HCT116 (cell line): ENCODE measurements around the gene WNT9A. TPM values are rescaled to one million over a fixed set of nuclear protein-coding genes. Genes with fewer than 3 reads are reported as not detected.
A peak's percentile ranks its signal among the peaks of the same experiment; 100 is the strongest.

Source experiments
- ATAC-seq: fragments of 200-7000 bp; cut with Tn5 transposase; 2 replicates; pipeline ENCODE4 v1.9.1; 2020; ENCODE audit warnings: mild to moderate bottlenecking, moderate library complexity
- BruUV-seq: library from RNA; stranded (reverse); fragments of 400-500 nt; replicated peaks from 2 replicates; lab custom pipeline; 2021; lab: Mats Ljungman, UMichigan
- CTCF ChIA-PET: fragments of 300-600 bp; sonication (Branson Sonifier 250); formaldehyde crosslinking; loops from one replicate; lab custom pipeline; 2021; ENCODE audit warnings: antibody characterized with exemption; lab: Charles Lee
- POLR2A ChIA-PET: fragments of 300-600, 350-600 bp; sonication (Branson Sonifier 250); formaldehyde crosslinking; loops from one replicate; lab custom pipeline; 2021; ENCODE audit warnings: antibody characterized with exemption; lab: Charles Lee
- RAD21 ChIA-PET, 2 experiments: fragments of 300-600 bp; sonication (Branson Sonifier 250); formaldehyde crosslinking; loops; one replicate each; lab custom pipeline; 2023; ENCODE audit warnings: low total read pairs in 2 of 2; ENCODE audit not compliant: uncharacterized antibody in 2 of 2, unreplicated experiment in 2 of 2, low non-redundant PET in 1 of 2; lab: Charles Lee
- DNase-seq: peaks from one replicate; pipeline ENCODE4 v3.0.0-alpha.2; 2010; ENCODE audit warnings: low read depth, low spot score
- H2AFZ ChIP-seq: fragments of 200-600 bp; shearing (Covaris generic), sonication (generic); 2 replicates; pipeline ENCODE4 v1.6.1; 2017; ENCODE audit warnings: low read depth, mixed run types, mixed read lengths, antibody characterized with exemption, low read length; ENCODE audit not compliant: poor library complexity, severe bottlenecking
- H3K27ac ChIP-seq: 2 replicates; pipeline ENCODE4 v1.5.1; 2012; ENCODE audit warnings: low read depth, low read length
- H3K27me3 ChIP-seq: fragments of 200-600 bp; sonication (generic); 2 replicates; pipeline ENCODE4 v1.6.1; 2016; ENCODE audit warnings: mixed run types, low read length, mixed read lengths; ENCODE audit not compliant: insufficient read depth
- H3K36me3 ChIP-seq, 2 experiments: fragments of 200-500 bp in 1 of 2; fragments of 200-600 bp in 1 of 2; sonication (Bioruptor generic) in 1 of 2; sonication (generic) in 1 of 2; 2 replicates each; pipeline versions ENCODE4 v1.5.1 to v1.6.1; 2014 to 2016; ENCODE audit warnings: low read length in 2 of 2, inconsistent platforms in 1 of 2, mixed read lengths in 1 of 2, mixed run types in 1 of 2; ENCODE audit not compliant: insufficient read depth in 2 of 2, control insufficient read depth in 1 of 2
- H3K4me1 ChIP-seq, 2 experiments: fragments of 200-600 bp in 1 of 2; sonication (generic) in 1 of 2; 2 replicates each; pipeline versions ENCODE4 v1.5.1 to v1.6.1; 2012 to 2017; ENCODE audit warnings: low read length in 2 of 2, inconsistent platforms in 1 of 2, mild to moderate bottlenecking in 1 of 2, mixed read lengths in 1 of 2, mixed run types in 1 of 2, moderate library complexity in 1 of 2; ENCODE audit not compliant: insufficient read depth in 2 of 2, control insufficient read depth in 1 of 2
- H3K4me2 ChIP-seq: fragments of 200-600 bp; sonication (generic); 2 replicates; pipeline ENCODE4 v1.6.1; 2017; ENCODE audit warnings: mixed run types, low read length, mixed read lengths
- H3K4me3 ChIP-seq, 2 experiments: fragments of 200-600 bp in 1 of 2; sonication (generic) in 1 of 2; replicated peaks in 1 of 2; 2 replicates each; pipeline ENCODE4 v1.5.1; 2011 to 2016; ENCODE audit warnings: low read length in 2 of 2, control low read depth in 1 of 2, low read depth in 1 of 2, mild to moderate bottlenecking in 1 of 2, mixed read lengths in 1 of 2, mixed run types in 1 of 2
- H3K79me2 ChIP-seq: fragments of 200-600 bp; sonication (generic); 2 replicates; pipeline ENCODE4 v1.6.1; 2017; ENCODE audit warnings: mild to moderate bottlenecking, mixed run types, low read length, moderate library complexity, mixed read lengths; ENCODE audit not compliant: insufficient read depth
- H3K9ac ChIP-seq: fragments of 200-600 bp; sonication (generic); 2 replicates; pipeline ENCODE4 v1.6.1; 2016; ENCODE audit warnings: low read length, mixed read lengths
- H3K9me2 ChIP-seq: fragments of 200-600 bp; sonication (generic), shearing (Covaris generic); 2 replicates; pipeline ENCODE4 v1.6.1; 2017; ENCODE audit warnings: mixed run types, mild to moderate bottlenecking, moderate library complexity; ENCODE audit not compliant: insufficient read depth
- H3K9me3 ChIP-seq, 2 experiments: fragments of 200-500 bp in 1 of 2; fragments of 200-600 bp in 1 of 2; sonication (Bioruptor generic) in 1 of 2; sonication (generic) in 1 of 2; 2 replicates each; pipeline ENCODE4 v1.6.1; 2014 to 2017; ENCODE audit warnings: low read length in 2 of 2, mixed read lengths in 2 of 2, inconsistent platforms in 1 of 2, low read depth in 1 of 2, mild to moderate bottlenecking in 1 of 2, mixed run types in 1 of 2, moderate library complexity in 1 of 2; ENCODE audit not compliant: control insufficient read depth in 1 of 2, insufficient read depth in 1 of 2
- H4K20me1 ChIP-seq: fragments of 200-600 bp; sonication (generic), shearing (Covaris generic); 2 replicates; pipeline ENCODE4 v1.6.1; 2017; ENCODE audit warnings: mixed run types, mild to moderate bottlenecking, moderate library complexity; ENCODE audit not compliant: insufficient read depth
- ATF3 ChIP-seq: IDR thresholded peaks from 2 replicates; pipeline ENCODE4 v1.6.1; 2012
- CBX3 ChIP-seq: IDR thresholded peaks from 2 replicates; pipeline ENCODE4 v1.6.1; 2012; ENCODE audit warnings: low read depth
- CEBPB ChIP-seq: IDR thresholded peaks from 2 replicates; pipeline ENCODE4 v1.6.1; 2012; ENCODE audit warnings: low read depth
- EGR1 ChIP-seq: IDR thresholded peaks from 2 replicates; pipeline ENCODE4 v1.6.1; 2012; ENCODE audit warnings: low read depth
- ELF1 ChIP-seq: IDR thresholded peaks from 2 replicates; pipeline ENCODE4 v1.6.1; 2012; ENCODE audit warnings: low read depth, borderline replicate concordance
- EZH2phosphoT487 ChIP-seq: fragments of 200-600 bp; IDR thresholded peaks from 2 replicates; pipeline ENCODE4 v1.6.1; 2018; ENCODE audit warnings: antibody characterized with exemption, borderline replicate concordance
- FOSL1 ChIP-seq: IDR thresholded peaks from 2 replicates; pipeline ENCODE4 v1.6.1; 2012; ENCODE audit warnings: low read depth
- POLR2A ChIP-seq: IDR thresholded peaks from 2 replicates; pipeline ENCODE4 v1.7.0; 2011; ENCODE audit warnings: borderline replicate concordance; ENCODE audit not compliant: insufficient read depth, insufficient read length; ENCODE audit errors: extremely low read depth
- RAD21 ChIP-seq: IDR thresholded peaks from 2 replicates; pipeline ENCODE4 v1.6.1; 2012; ENCODE audit warnings: low read depth, mild to moderate bottlenecking
- SIN3A ChIP-seq: IDR thresholded peaks from 2 replicates; pipeline ENCODE4 v1.6.1; 2012; ENCODE audit warnings: low read depth
- SP1 ChIP-seq: IDR thresholded peaks from 2 replicates; pipeline ENCODE4 v1.6.1; 2012; ENCODE audit warnings: low read depth
- TCF7L2 ChIP-seq: IDR thresholded peaks from 2 replicates; pipeline ENCODE4 v1.7.0; 2011; ENCODE audit warnings: borderline replicate concordance, inconsistent platforms; ENCODE audit not compliant: insufficient read depth, insufficient read length; ENCODE audit errors: extremely low read depth
- ZNF274 ChIP-seq: fragments of 200-500 bp; sonication (Bioruptor generic); IDR thresholded peaks from 2 replicates; pipeline ENCODE4 v1.6.1; 2014; ENCODE audit warnings: mild to moderate bottlenecking, low read depth, low read length, inconsistent platforms
- intact Hi-C: fragments of 100-400 bp; cut with micrococcal nuclease; formaldehyde crosslinking; loops from 2 replicates; pipeline ENCODE4 v1.10.0; 2022
- total RNA-seq: library from RNA; stranded (reverse); gene quantifications from one replicate; pipeline ENCODE4 v1.2.1, GENCODE V29; 2021; ENCODE audit not compliant: unreplicated experiment
- TF ChIP-seq, protein P1 (sequence below): IDR thresholded peaks from 2 replicates; pipeline ENCODE4 v1.6.1; 2012
- TF ChIP-seq, protein P2 (sequence below): IDR thresholded peaks from 2 replicates; pipeline ENCODE4 v1.6.1; 2012; ENCODE audit warnings: low read depth
- TF ChIP-seq, protein P3 (sequence below), 3 experiments: fragments of 200-600 bp in 1 of 3; sonication (generic) in 1 of 3; IDR thresholded peaks in 2 of 3; conservative IDR thresholded peaks in 1 of 3; 2 replicates each; pipeline ENCODE4 v1.5.1; 2012 to 2017; ENCODE audit warnings: low read depth in 2 of 3, low read length in 2 of 3, antibody characterized with exemption in 1 of 3, borderline replicate concordance in 1 of 3, control low read depth in 1 of 3, mild to moderate bottlenecking in 1 of 3, mixed read lengths in 1 of 3, mixed run types in 1 of 3, moderate library complexity in 1 of 3; ENCODE audit not compliant: insufficient read depth in 1 of 3

WNT9A gene
- total RNA-seq, 1 experiment from 2014 or later, result 5.6 TPM

- TF ChIP-seq RAD21, result no peak
- TF ChIP-seq ELF1, result no peak
- TF ChIP-seq TCF7L2, result no peak
- no peak for TF ChIP-seq EGR1
- TF ChIP-seq FOSL1, result no peak
These were observed 1.7 kb downstream of the WNT9A start (continued) for GRCh38 chr1:227945891-227946623.

DNA sequence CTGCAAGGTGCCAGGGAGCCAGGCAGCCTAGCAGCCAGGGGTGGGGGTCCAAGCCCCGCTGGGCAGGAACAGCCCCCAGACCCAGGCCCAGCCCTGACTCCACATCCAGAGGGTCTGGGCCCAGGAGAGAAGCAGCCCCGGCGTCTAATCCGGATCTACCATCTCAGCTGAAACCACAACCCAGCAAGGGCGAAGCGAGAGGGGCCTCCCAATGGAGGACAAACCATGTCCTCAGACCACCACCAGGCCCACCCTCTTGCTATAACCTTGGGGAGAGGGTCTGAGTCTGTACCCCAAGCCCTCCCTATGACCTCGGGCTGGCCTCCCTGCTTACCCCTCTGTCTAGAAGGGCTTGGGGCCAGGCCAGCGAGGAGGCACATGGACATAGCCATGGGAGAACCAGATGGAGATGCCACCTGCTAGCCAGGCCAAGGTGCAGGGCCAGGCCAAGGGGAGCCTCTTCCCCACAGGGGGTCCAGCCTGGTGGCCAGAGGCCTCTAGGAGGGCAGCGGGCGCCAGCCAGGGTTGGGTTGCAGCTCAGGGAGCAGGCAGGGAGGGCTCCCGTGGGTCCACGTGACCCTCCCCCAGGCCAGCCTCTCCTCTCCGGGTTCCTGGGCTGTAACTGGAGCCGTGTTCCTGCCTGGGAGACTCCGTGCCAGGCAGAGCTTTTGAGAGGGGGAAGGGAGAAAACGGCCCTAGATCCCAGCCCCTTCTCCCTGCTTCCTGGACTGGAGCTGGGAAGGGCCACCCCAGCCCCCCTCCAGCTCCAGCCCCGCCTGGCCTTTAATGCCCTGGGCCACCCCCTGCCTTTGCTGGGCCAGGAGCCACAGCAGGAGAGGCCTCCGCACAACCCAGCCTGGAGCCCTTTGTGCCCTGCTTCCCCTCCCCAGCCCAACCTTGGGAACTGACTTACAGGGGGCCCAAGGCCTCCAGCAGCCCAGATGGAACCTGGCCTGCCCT, 2.5 kb downstream of the WNT9A start:
- H3K4me3 ChIP-seq, result peak overlapping the region; percentile 61 to 62; a peak in 3 of 4 replicates
- H2AFZ ChIP-seq, result no peak overlapping the region
- TF ChIP-seq FOSL1 (no peak), SP1 (no peak), CEBPB (no peak), TCF7L2 (no peak), EZH2phosphoT487 (no peak), EGR1 (no peak), ZNF274 (no peak), SIN3A (no peak), ELF1 (no peak), CBX3 (no peak), ATF3 (no peak), POLR2A (no peak)
- TF ChIP-seq, protein P1, sequence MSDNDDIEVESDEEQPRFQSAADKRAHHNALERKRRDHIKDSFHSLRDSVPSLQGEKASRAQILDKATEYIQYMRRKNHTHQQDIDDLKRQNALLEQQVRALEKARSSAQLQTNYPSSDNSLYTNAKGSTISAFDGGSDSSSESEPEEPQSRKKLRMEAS, result no peak
- TF ChIP-seq, protein P2, sequence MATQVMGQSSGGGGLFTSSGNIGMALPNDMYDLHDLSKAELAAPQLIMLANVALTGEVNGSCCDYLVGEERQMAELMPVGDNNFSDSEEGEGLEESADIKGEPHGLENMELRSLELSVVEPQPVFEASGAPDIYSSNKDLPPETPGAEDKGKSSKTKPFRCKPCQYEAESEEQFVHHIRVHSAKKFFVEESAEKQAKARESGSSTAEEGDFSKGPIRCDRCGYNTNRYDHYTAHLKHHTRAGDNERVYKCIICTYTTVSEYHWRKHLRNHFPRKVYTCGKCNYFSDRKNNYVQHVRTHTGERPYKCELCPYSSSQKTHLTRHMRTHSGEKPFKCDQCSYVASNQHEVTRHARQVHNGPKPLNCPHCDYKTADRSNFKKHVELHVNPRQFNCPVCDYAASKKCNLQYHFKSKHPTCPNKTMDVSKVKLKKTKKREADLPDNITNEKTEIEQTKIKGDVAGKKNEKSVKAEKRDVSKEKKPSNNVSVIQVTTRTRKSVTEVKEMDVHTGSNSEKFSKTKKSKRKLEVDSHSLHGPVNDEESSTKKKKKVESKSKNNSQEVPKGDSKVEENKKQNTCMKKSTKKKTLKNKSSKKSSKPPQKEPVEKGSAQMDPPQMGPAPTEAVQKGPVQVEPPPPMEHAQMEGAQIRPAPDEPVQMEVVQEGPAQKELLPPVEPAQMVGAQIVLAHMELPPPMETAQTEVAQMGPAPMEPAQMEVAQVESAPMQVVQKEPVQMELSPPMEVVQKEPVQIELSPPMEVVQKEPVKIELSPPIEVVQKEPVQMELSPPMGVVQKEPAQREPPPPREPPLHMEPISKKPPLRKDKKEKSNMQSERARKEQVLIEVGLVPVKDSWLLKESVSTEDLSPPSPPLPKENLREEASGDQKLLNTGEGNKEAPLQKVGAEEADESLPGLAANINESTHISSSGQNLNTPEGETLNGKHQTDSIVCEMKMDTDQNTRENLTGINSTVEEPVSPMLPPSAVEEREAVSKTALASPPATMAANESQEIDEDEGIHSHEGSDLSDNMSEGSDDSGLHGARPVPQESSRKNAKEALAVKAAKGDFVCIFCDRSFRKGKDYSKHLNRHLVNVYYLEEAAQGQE, result no peak
- TF ChIP-seq, protein P3, sequence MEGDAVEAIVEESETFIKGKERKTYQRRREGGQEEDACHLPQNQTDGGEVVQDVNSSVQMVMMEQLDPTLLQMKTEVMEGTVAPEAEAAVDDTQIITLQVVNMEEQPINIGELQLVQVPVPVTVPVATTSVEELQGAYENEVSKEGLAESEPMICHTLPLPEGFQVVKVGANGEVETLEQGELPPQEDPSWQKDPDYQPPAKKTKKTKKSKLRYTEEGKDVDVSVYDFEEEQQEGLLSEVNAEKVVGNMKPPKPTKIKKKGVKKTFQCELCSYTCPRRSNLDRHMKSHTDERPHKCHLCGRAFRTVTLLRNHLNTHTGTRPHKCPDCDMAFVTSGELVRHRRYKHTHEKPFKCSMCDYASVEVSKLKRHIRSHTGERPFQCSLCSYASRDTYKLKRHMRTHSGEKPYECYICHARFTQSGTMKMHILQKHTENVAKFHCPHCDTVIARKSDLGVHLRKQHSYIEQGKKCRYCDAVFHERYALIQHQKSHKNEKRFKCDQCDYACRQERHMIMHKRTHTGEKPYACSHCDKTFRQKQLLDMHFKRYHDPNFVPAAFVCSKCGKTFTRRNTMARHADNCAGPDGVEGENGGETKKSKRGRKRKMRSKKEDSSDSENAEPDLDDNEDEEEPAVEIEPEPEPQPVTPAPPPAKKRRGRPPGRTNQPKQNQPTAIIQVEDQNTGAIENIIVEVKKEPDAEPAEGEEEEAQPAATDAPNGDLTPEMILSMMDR (IDR thresholded peaks at IDR 0.05 in 2 of 3, conservative IDR thresholded peaks at IDR 0.05 in 1 of 3; ENCODE audit: borderline replicate concordance in 1 of 3, insufficient read depth in 1 of 3, low read depth in 2 of 3, low read length in 2 of 3), result no peak

More for the DNA sequence above, 2.5 kb downstream of the WNT9A start:
- no peaks in the 10 kb centered on the region for H3K36me3 ChIP-seq
- H3K27ac ChIP-seq, result peak overlapping the region; percentile 79
- peaks cover 19 to 36% of the 10 kb centered on the region in 2 experiments for H3K4me1 ChIP-seq
- ATAC-seq, result no peak
- peaks cover 23% of the 10 kb centered on the region; the same call in 1 of the 2 replicates for H3K79me2 ChIP-seq
- ChIA-PET RAD21 (interaction anchor here in 1 of 2 experiments (0.9 to 1.3 kb wide), 3 partner anchors 11 to 182 kb away, joined by 3 to 4 read pairs (median 3); no protein-coding TSS in a partner anchor), POLR2A (no interaction called here), CTCF (interaction anchor here (0.9 to 4.1 kb wide), 4 partner anchors 11 to 183 kb away, joined by 3 to 31 read pairs (median 4); no protein-coding TSS in a partner anchor)
- no peak for DNase-seq
- no peaks in the 10 kb centered on the region for H3K9me2 ChIP-seq
- BruUV-seq, result no TSS peak
- no peaks in the 10 kb centered on the region for H3K27me3 ChIP-seq
- H3K4me2 ChIP-seq, result peak overlapping the region; percentile 92
- peak overlapping the region; percentile 57 for H3K9ac ChIP-seq
- no peaks in the 10 kb centered on the region for H4K20me1 ChIP-seq
- intact Hi-C loops, result loop anchor here (5.0 kb wide), 1 partner anchor 158 kb away; no protein-coding TSS in a partner anchor
- no peaks in the 10 kb centered on the region for H3K9me3 ChIP-seq
